HCT116 (cell line): Measurements from ENCODE around the gene CTNND1. TPM values are rescaled to one million over a fixed set of nuclear protein-coding genes. Genes with fewer than 3 reads are reported as not detected.

Experiments
- ATAC-seq: fragments of 200-7000 bp; cut with Tn5 transposase; 2 replicates; pipeline ENCODE4 v1.9.1; 2020; ENCODE audit warnings: mild to moderate bottlenecking, moderate library complexity
- BruUV-seq: library from RNA; stranded (reverse); fragments of 400-500 nt; replicated peaks from 2 replicates; lab custom pipeline; 2021; lab: Mats Ljungman, UMichigan
- CTCF ChIA-PET: fragments of 300-600 bp; sonication (Branson Sonifier 250); formaldehyde crosslinking; loops from one replicate; lab custom pipeline; 2021; ENCODE audit warnings: antibody characterized with exemption; lab: Charles Lee
- POLR2A ChIA-PET: fragments of 300-600, 350-600 bp; sonication (Branson Sonifier 250); formaldehyde crosslinking; loops from one replicate; lab custom pipeline; 2021; ENCODE audit warnings: antibody characterized with exemption; lab: Charles Lee
- RAD21 ChIA-PET, 2 experiments: fragments of 300-600 bp; sonication (Branson Sonifier 250); formaldehyde crosslinking; loops; one replicate each; lab custom pipeline; 2023; ENCODE audit warnings: low total read pairs in 2 of 2; ENCODE audit not compliant: uncharacterized antibody in 2 of 2, unreplicated experiment in 2 of 2, low non-redundant PET in 1 of 2; lab: Charles Lee
- DNase-seq: peaks from one replicate; pipeline ENCODE4 v3.0.0-alpha.2; 2010; ENCODE audit warnings: low read depth, low spot score
- H2AFZ ChIP-seq: fragments of 200-600 bp; shearing (Covaris generic), sonication (generic); 2 replicates; pipeline ENCODE4 v1.6.1; 2017; ENCODE audit warnings: low read depth, mixed run types, mixed read lengths, antibody characterized with exemption, low read length; ENCODE audit not compliant: poor library complexity, severe bottlenecking
- H3K27ac ChIP-seq: 2 replicates; pipeline ENCODE4 v1.5.1; 2012; ENCODE audit warnings: low read depth, low read length
- H3K27me3 ChIP-seq: fragments of 200-600 bp; sonication (generic); 2 replicates; pipeline ENCODE4 v1.6.1; 2016; ENCODE audit warnings: mixed run types, low read length, mixed read lengths; ENCODE audit not compliant: insufficient read depth
- H3K36me3 ChIP-seq, 2 experiments: fragments of 200-500 bp in 1 of 2; fragments of 200-600 bp in 1 of 2; sonication (Bioruptor generic) in 1 of 2; sonication (generic) in 1 of 2; 2 replicates each; pipeline versions ENCODE4 v1.5.1 to v1.6.1; 2014 to 2016; ENCODE audit warnings: low read length in 2 of 2, inconsistent platforms in 1 of 2, mixed read lengths in 1 of 2, mixed run types in 1 of 2; ENCODE audit not compliant: insufficient read depth in 2 of 2, control insufficient read depth in 1 of 2
- H3K4me1 ChIP-seq, 2 experiments: fragments of 200-600 bp in 1 of 2; sonication (generic) in 1 of 2; 2 replicates each; pipeline versions ENCODE4 v1.5.1 to v1.6.1; 2012 to 2017; ENCODE audit warnings: low read length in 2 of 2, inconsistent platforms in 1 of 2, mild to moderate bottlenecking in 1 of 2, mixed read lengths in 1 of 2, mixed run types in 1 of 2, moderate library complexity in 1 of 2; ENCODE audit not compliant: insufficient read depth in 2 of 2, control insufficient read depth in 1 of 2
- H3K4me2 ChIP-seq: fragments of 200-600 bp; sonication (generic); 2 replicates; pipeline ENCODE4 v1.6.1; 2017; ENCODE audit warnings: mixed run types, low read length, mixed read lengths
- H3K4me3 ChIP-seq, 2 experiments: fragments of 200-600 bp in 1 of 2; sonication (generic) in 1 of 2; replicated peaks in 1 of 2; 2 replicates each; pipeline ENCODE4 v1.5.1; 2011 to 2016; ENCODE audit warnings: low read length in 2 of 2, control low read depth in 1 of 2, low read depth in 1 of 2, mild to moderate bottlenecking in 1 of 2, mixed read lengths in 1 of 2, mixed run types in 1 of 2
- H3K79me2 ChIP-seq: fragments of 200-600 bp; sonication (generic); 2 replicates; pipeline ENCODE4 v1.6.1; 2017; ENCODE audit warnings: mild to moderate bottlenecking, mixed run types, low read length, moderate library complexity, mixed read lengths; ENCODE audit not compliant: insufficient read depth
- H3K9ac ChIP-seq: fragments of 200-600 bp; sonication (generic); 2 replicates; pipeline ENCODE4 v1.6.1; 2016; ENCODE audit warnings: low read length, mixed read lengths
- H3K9me2 ChIP-seq: fragments of 200-600 bp; sonication (generic), shearing (Covaris generic); 2 replicates; pipeline ENCODE4 v1.6.1; 2017; ENCODE audit warnings: mixed run types, mild to moderate bottlenecking, moderate library complexity; ENCODE audit not compliant: insufficient read depth
- H3K9me3 ChIP-seq, 2 experiments: fragments of 200-500 bp in 1 of 2; fragments of 200-600 bp in 1 of 2; sonication (Bioruptor generic) in 1 of 2; sonication (generic) in 1 of 2; 2 replicates each; pipeline ENCODE4 v1.6.1; 2014 to 2017; ENCODE audit warnings: low read length in 2 of 2, mixed read lengths in 2 of 2, inconsistent platforms in 1 of 2, low read depth in 1 of 2, mild to moderate bottlenecking in 1 of 2, mixed run types in 1 of 2, moderate library complexity in 1 of 2; ENCODE audit not compliant: control insufficient read depth in 1 of 2, insufficient read depth in 1 of 2
- H4K20me1 ChIP-seq: fragments of 200-600 bp; sonication (generic), shearing (Covaris generic); 2 replicates; pipeline ENCODE4 v1.6.1; 2017; ENCODE audit warnings: mixed run types, mild to moderate bottlenecking, moderate library complexity; ENCODE audit not compliant: insufficient read depth
- EZH2 ChIP-seq: fragments of 200-600 bp; sonication (generic); IDR thresholded peaks from 2 replicates; pipeline ENCODE4 v1.6.1; 2017; ENCODE audit warnings: antibody characterized with exemption, mixed run types
- POLR2A ChIP-seq: IDR thresholded peaks from 2 replicates; pipeline ENCODE4 v1.7.0; 2011; ENCODE audit warnings: borderline replicate concordance; ENCODE audit not compliant: insufficient read depth, insufficient read length; ENCODE audit errors: extremely low read depth
- SIN3A ChIP-seq: IDR thresholded peaks from 2 replicates; pipeline ENCODE4 v1.6.1; 2012; ENCODE audit warnings: low read depth
- YY1 ChIP-seq: IDR thresholded peaks from 2 replicates; pipeline ENCODE4 v1.6.1; 2011; ENCODE audit warnings: low read length, low read depth, moderate library complexity, mild to moderate bottlenecking; ENCODE audit not compliant: insufficient replicate concordance; ENCODE audit errors: extremely low read depth
- ZBTB33 ChIP-seq: IDR thresholded peaks from 2 replicates; pipeline ENCODE4 v1.6.1; 2011; ENCODE audit warnings: mild to moderate bottlenecking, low read length, moderate library complexity; ENCODE audit not compliant: insufficient replicate concordance; ENCODE audit errors: extremely low read depth
- intact Hi-C: fragments of 100-400 bp; cut with micrococcal nuclease; formaldehyde crosslinking; loops from 2 replicates; pipeline ENCODE4 v1.10.0; 2022
- total RNA-seq: library from RNA; stranded (reverse); gene quantifications from one replicate; pipeline ENCODE4 v1.2.1, GENCODE V29; 2021; ENCODE audit not compliant: unreplicated experiment

The CTNND1 gene
- total RNA-seq, 1 experiment from 2014 or later, result 157 TPM

GRCh38 chr11:57868491-57868890 lies 106.9 kb downstream of the CTNND1 start:
- Histone ChIP-seq H3K4me2 (no peak overlapping the region), H3K79me2 (no peaks in the 10 kb centered on the region), H2AFZ (no peak overlapping the region), H3K27me3 (no peaks in the 10 kb centered on the region), H3K4me3 (no peak overlapping the region), H4K20me1 (no peaks in the 10 kb centered on the region)
- POLR2A ChIA-PET, result no interaction called here
- intact Hi-C loops, result no loop called here
- no TSS peak for BruUV-seq
- TF ChIP-seq SIN3A (no peak), EZH2 (no peak), YY1 (no peak), POLR2A (no peak), ZBTB33 (no peak)
- TF ChIP-seq, all 23 proteins: peak for 0
- ChIA-PET CTCF (no interaction called here), RAD21 (interaction anchor here in 1 of 2 experiments (0.6 kb wide), 1 partner anchor 44 kb away, joined by 3 read pairs; no protein-coding TSS in a partner anchor)
- no peaks in the 10 kb centered on the region for H3K9me3 ChIP-seq
- H3K9me2 ChIP-seq, result no peaks in the 10 kb centered on the region
- H3K36me3 ChIP-seq, result no peaks in the 10 kb centered on the region
- no peak overlapping the region for H3K27ac ChIP-seq
- H3K4me1 ChIP-seq, result peaks cover 5% of the 10 kb centered on the region in 2 experiments; a peak in 2 of 4 replicates
- DNase-seq (no peak), ATAC-seq (no peak)
- H3K9ac ChIP-seq, result no peak overlapping the region

Other genes starting within 250 kb of the CTNND1 start
- 11.8 TPM for gene SLC43A1, start 246.1 kb upstream of the CTNND1 start, total RNA-seq
- 65.6 TPM for gene TIMM10, start 231.0 kb upstream of the CTNND1 start, total RNA-seq
- not detected for gene SMTNL1, start 224.2 kb upstream of the CTNND1 start, total RNA-seq
- 24.8 TPM for gene UBE2L6, start 194.1 kb upstream of the CTNND1 start, total RNA-seq
- gene SERPING1, start 164.1 kb upstream of the CTNND1 start, total RNA-seq, result 3.4 TPM
- 0.32 TPM for gene YPEL4, start 111.9 kb upstream of the CTNND1 start, total RNA-seq
- gene CLP1, start 104.0 kb upstream of the CTNND1 start, total RNA-seq, result 17.7 TPM
- 64.1 TPM for gene ZDHHC5, start 93.7 kb upstream of the CTNND1 start, total RNA-seq
- gene MED19, start 49.6 kb upstream of the CTNND1 start, total RNA-seq, result 18.0 TPM
- 93.9 TPM for gene TMX2, start 49.2 kb upstream of the CTNND1 start, total RNA-seq
- 194 TPM for gene SELENOH, start 20.3 kb upstream of the CTNND1 start, total RNA-seq
- not detected for gene BTBD18, start 10.0 kb upstream of the CTNND1 start, total RNA-seq